H9 (cell line): ENCODE measurements around the gene MTMR4. TPM values are rescaled to one million over a fixed set of nuclear protein-coding genes. Genes with fewer than 3 reads are reported as not detected.
A peak's percentile ranks its signal among the peaks of the same experiment; 100 is the strongest.

Experiments used
- DNase-seq: peaks from one replicate; pipeline ENCODE4 v3.0.0-alpha.2; 2017
- H2AFZ ChIP-seq: one replicate; pipeline ENCODE4 v1.6.1; 2013; ENCODE audit warnings: mild to moderate bottlenecking, low read length, control low read depth, moderate library complexity
- H2AK5ac ChIP-seq: 2 replicates; pipeline ENCODE4 v1.6.1; 2013; ENCODE audit warnings: low read length, control low read depth, mixed read lengths; ENCODE audit not compliant: insufficient read length
- H2BK120ac ChIP-seq: one replicate; pipeline ENCODE4 v1.6.1; 2013; ENCODE audit warnings: low read depth, mild to moderate bottlenecking, low read length, control low read depth, inconsistent platforms; ENCODE audit not compliant: poor library complexity, severe bottlenecking
- H2BK12ac ChIP-seq: 2 replicates; pipeline ENCODE4 v1.6.1; 2013; ENCODE audit warnings: low read length, control low read depth, mixed read lengths, low read depth; ENCODE audit not compliant: insufficient read length
- H2BK15ac ChIP-seq: 2 replicates; pipeline ENCODE4 v1.6.1; 2013; ENCODE audit warnings: low read depth, low read length, control low read depth
- H2BK20ac ChIP-seq: one replicate; pipeline ENCODE4 v1.6.1; 2013; ENCODE audit warnings: low read depth, mild to moderate bottlenecking, low read length, control low read depth, inconsistent platforms; ENCODE audit not compliant: poor library complexity, severe bottlenecking
- H2BK5ac ChIP-seq: 2 replicates; pipeline ENCODE4 v1.6.1; 2013; ENCODE audit warnings: low read length, control low read depth, mixed read lengths; ENCODE audit not compliant: insufficient read length
- H3K14ac ChIP-seq: 2 replicates; pipeline ENCODE4 v1.6.1; 2013; ENCODE audit warnings: low read length, control low read depth; ENCODE audit not compliant: insufficient read depth
- H3K18ac ChIP-seq: 2 replicates; pipeline ENCODE4 v1.6.1; 2013; ENCODE audit warnings: low read depth, mild to moderate bottlenecking, mixed read lengths, low read length, control low read depth; ENCODE audit not compliant: insufficient read length
- H3K23ac ChIP-seq: 2 replicates; pipeline ENCODE4 v1.6.1; 2013; ENCODE audit warnings: low read length, control low read depth, mixed read lengths, low read depth; ENCODE audit not compliant: insufficient read length
- H3K23me2 ChIP-seq: 2 replicates; pipeline ENCODE4 v1.6.1; 2013; ENCODE audit warnings: low read depth, mild to moderate bottlenecking, mixed read lengths, low read length, control low read depth; ENCODE audit not compliant: insufficient read length, poor library complexity, severe bottlenecking
- H3K27ac ChIP-seq: 2 replicates; pipeline ENCODE4 v1.5.1; 2013; ENCODE audit warnings: low read length, control low read depth, mixed read lengths, low read depth; ENCODE audit not compliant: insufficient read length
- H3K27me3 ChIP-seq: 2 replicates; pipeline ENCODE4 v1.6.1; 2013; ENCODE audit warnings: low read length, control low read depth, inconsistent platforms; ENCODE audit not compliant: insufficient read depth
- H3K4ac ChIP-seq: 2 replicates; pipeline ENCODE4 v1.6.1; 2013; ENCODE audit warnings: low read depth, mild to moderate bottlenecking, control low read depth, inconsistent platforms, low read length, moderate library complexity
- H3K4me1 ChIP-seq: 2 replicates; pipeline ENCODE4 v1.6.1; 2013; ENCODE audit warnings: low read length, control low read depth, inconsistent platforms; ENCODE audit not compliant: insufficient read depth
- H3K4me2 ChIP-seq: 2 replicates; pipeline ENCODE4 v1.6.1; 2013; ENCODE audit warnings: low read length, control low read depth, mixed read lengths; ENCODE audit not compliant: insufficient read length, insufficient read depth
- H3K56ac ChIP-seq: 2 replicates; pipeline ENCODE4 v1.6.1; 2013; ENCODE audit warnings: low read depth, mild to moderate bottlenecking, mixed read lengths, low read length, control low read depth; ENCODE audit not compliant: insufficient read length
- H3K79me1 ChIP-seq: 2 replicates; pipeline ENCODE4 v1.6.1; 2013; ENCODE audit warnings: low read depth, mild to moderate bottlenecking, moderate library complexity, low read length, control low read depth, inconsistent platforms; ENCODE audit not compliant: insufficient read depth, poor library complexity, severe bottlenecking
- H3K79me2 ChIP-seq: 2 replicates; pipeline ENCODE4 v1.6.1; 2013; ENCODE audit warnings: low read length, control low read depth, inconsistent platforms; ENCODE audit not compliant: insufficient read depth
- H3K9ac ChIP-seq: 2 replicates; pipeline ENCODE4 v1.6.1; 2013; ENCODE audit warnings: low read length, control low read depth, mixed read lengths; ENCODE audit not compliant: insufficient read length; ENCODE audit errors: extremely low read depth
- H3K9me3 ChIP-seq: one replicate; pipeline ENCODE4 v1.6.1; 2013; ENCODE audit warnings: low read depth, low read length, inconsistent platforms; ENCODE audit not compliant: control insufficient read depth
- H3T11ph ChIP-seq: one replicate; pipeline ENCODE4 v1.6.1; 2013; ENCODE audit warnings: mild to moderate bottlenecking, low read length, control low read depth, inconsistent platforms
- H4K20me1 ChIP-seq: one replicate; pipeline ENCODE4 v1.6.1; 2013; ENCODE audit not compliant: control insufficient read depth, insufficient read length, insufficient read depth
- H4K5ac ChIP-seq: 2 replicates; pipeline ENCODE4 v1.6.1; 2013; ENCODE audit warnings: low read depth, mild to moderate bottlenecking, mixed read lengths, low read length, control low read depth; ENCODE audit not compliant: insufficient read length
- H4K8ac ChIP-seq: replicated peaks from 2 replicates; pipeline ENCODE4 v1.6.1; 2013; ENCODE audit warnings: low read length, control low read depth, mixed read lengths, low read depth; ENCODE audit not compliant: insufficient read length
- H4K91ac ChIP-seq: 2 replicates; pipeline ENCODE4 v1.6.1; 2013; ENCODE audit warnings: low read depth, mild to moderate bottlenecking, moderate library complexity, mixed read lengths, low read length, control low read depth; ENCODE audit not compliant: insufficient read length
- H3K27ac Mint-ChIP-seq, 3 experiments: 2 replicates in 2 of 3; 3 replicates in 1 of 3; pipeline ENCODE4 v1.8.0; 2020 to 2021; ENCODE audit warnings: mixed read lengths in 3 of 3, mild to moderate bottlenecking in 1 of 3, moderate library complexity in 1 of 3
- H3K27me3 Mint-ChIP-seq: 2 replicates; pipeline ENCODE4 v1.8.0; 2021; ENCODE audit warnings: low read depth, mild to moderate bottlenecking, moderate library complexity, mixed read lengths
- H3K36me3 Mint-ChIP-seq, 3 experiments: 2 replicates in 2 of 3; 3 replicates in 1 of 3; pipeline ENCODE4 v1.8.0; 2020 to 2021; ENCODE audit warnings: low read depth in 3 of 3, mixed read lengths in 3 of 3; ENCODE audit not compliant: insufficient read depth in 1 of 3
- H3K4me1 Mint-ChIP-seq, 2 experiments: 2 replicates each; pipeline ENCODE4 v1.8.0; 2020; ENCODE audit warnings: mixed read lengths in 2 of 2
- H3K4me3 Mint-ChIP-seq, 2 experiments: 2 replicates in 1 of 2; 3 replicates in 1 of 2; pipeline ENCODE4 v1.8.0; 2020 to 2021; ENCODE audit warnings: mild to moderate bottlenecking in 2 of 2, mixed read lengths in 2 of 2, moderate library complexity in 1 of 2
- H3K9me3 Mint-ChIP-seq, 2 experiments: 2 replicates in 1 of 2; 3 replicates in 1 of 2; pipeline ENCODE4 v1.8.0; 2020; ENCODE audit warnings: mild to moderate bottlenecking in 2 of 2, mixed read lengths in 2 of 2, moderate library complexity in 1 of 2
- WGBS: extraction: QIAGEN DNeasy Blood & Tissue Kit; methylation state at CpG from one replicate; pipeline ENCODE4 v1.1.7; 2013; ENCODE audit warnings: missing lambda C conversion rate, low lambda C conversion rate, mixed read lengths; ENCODE audit not compliant: insufficient read length; ENCODE audit errors: extremely low coverage; 5-methylcytosine and 5-hydroxymethylcytosine counted together
- total RNA-seq: library from RNA; stranded (reverse); gene quantifications from 2 replicates; pipeline ENCODE4 v1.2.1, GENCODE V29; 2021
- TF ChIP-seq, protein P1 (sequence below): fragments of 200-600 bp; sonication (generic); conservative IDR thresholded peaks from 3 replicates; pipeline ENCODE4 v1.8.0; 2021; ENCODE audit warnings: antibody characterized with exemption, mild to moderate bottlenecking

The MTMR4 gene
- total RNA-seq, 1 experiment from 2014 or later, result 31.2 TPM

DNA sequence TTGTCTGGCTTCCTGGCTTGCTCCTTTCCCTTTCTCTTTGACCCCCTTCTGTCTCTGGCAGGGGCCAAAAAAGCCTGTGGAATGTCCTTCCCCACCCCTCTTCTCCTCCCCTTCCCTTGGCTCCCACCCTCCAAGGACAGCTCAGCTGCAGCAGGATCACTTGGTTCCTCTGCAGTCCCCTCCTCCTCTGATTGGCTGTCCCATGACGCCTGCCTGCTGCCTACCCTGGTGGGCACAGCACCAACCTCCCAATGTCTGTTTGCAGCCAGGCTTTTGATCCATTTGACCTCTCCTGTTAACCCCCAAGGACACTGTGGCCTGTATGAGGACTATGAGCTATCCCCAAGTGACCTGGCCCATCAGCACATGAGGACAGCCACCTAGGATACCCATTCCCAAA is 14.8 kb upstream of the MTMR4 start:
- Histone ChIP-seq H3K23ac (no peak overlapping the region), H3K4ac (no peak overlapping the region), H2BK12ac (no peak overlapping the region), H3K79me2 (no peaks in the 10 kb centered on the region), H3K27ac (no peak overlapping the region), H4K8ac (no peak overlapping the region), H4K91ac (no peak overlapping the region), H3T11ph (no peak overlapping the region), H2BK120ac (no peak overlapping the region), H3K18ac (no peak overlapping the region), H3K9ac (no peak overlapping the region), H2BK5ac (no peak overlapping the region), H3K4me2 (no peak overlapping the region), H4K20me1 (no peaks in the 10 kb centered on the region), H4K5ac (no peak overlapping the region), H2AK5ac (no peak overlapping the region), H2AFZ (no peak overlapping the region), H3K4me1 (peaks cover 2% of the 10 kb centered on the region; the same call in 1 of the 2 replicates), H3K14ac (no peak overlapping the region; the same call in 1 of the 2 replicates), H3K9me3 (no peaks in the 10 kb centered on the region), H2BK15ac (no peak overlapping the region), H3K79me1 (no peaks in the 10 kb centered on the region), H3K56ac (no peak overlapping the region), H2BK20ac (no peak overlapping the region), H3K27me3 (no peaks in the 10 kb centered on the region), H3K23me2 (peaks cover 5% of the 10 kb centered on the region)
- no peak for DNase-seq
- TF ChIP-seq, protein P1, sequence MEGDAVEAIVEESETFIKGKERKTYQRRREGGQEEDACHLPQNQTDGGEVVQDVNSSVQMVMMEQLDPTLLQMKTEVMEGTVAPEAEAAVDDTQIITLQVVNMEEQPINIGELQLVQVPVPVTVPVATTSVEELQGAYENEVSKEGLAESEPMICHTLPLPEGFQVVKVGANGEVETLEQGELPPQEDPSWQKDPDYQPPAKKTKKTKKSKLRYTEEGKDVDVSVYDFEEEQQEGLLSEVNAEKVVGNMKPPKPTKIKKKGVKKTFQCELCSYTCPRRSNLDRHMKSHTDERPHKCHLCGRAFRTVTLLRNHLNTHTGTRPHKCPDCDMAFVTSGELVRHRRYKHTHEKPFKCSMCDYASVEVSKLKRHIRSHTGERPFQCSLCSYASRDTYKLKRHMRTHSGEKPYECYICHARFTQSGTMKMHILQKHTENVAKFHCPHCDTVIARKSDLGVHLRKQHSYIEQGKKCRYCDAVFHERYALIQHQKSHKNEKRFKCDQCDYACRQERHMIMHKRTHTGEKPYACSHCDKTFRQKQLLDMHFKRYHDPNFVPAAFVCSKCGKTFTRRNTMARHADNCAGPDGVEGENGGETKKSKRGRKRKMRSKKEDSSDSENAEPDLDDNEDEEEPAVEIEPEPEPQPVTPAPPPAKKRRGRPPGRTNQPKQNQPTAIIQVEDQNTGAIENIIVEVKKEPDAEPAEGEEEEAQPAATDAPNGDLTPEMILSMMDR, result no peak
- WGBS, result no CpG with 5 or more reads among the region's 1 CpG
- peaks cover 45% of the 10 kb centered on the region for H3K27me3 Mint-ChIP-seq
- no peak overlapping the region; a peak in 1 of 7 replicates for H3K27ac Mint-ChIP-seq
- no peaks in the 10 kb centered on the region for H3K36me3 Mint-ChIP-seq
- peak overlapping the region in 1 of 2 experiments; percentile 14; a peak in 2 of 5 replicates for H3K4me3 Mint-ChIP-seq
- peaks cover 28 to 59% of the 10 kb centered on the region in 2 experiments for H3K4me1 Mint-ChIP-seq
- no peaks in the 10 kb centered on the region for H3K9me3 Mint-ChIP-seq
